ENCODE measurements around the gene MED9. TPM values are rescaled to one million over a fixed set of nuclear protein-coding genes. Genes with fewer than 3 reads are reported as not detected.

MED9 gene
- total RNA-seq, 2 experiments from 2014 or later = 14.9 to 15.0 TPM

GRCh38 chr17:17514993-17515933 lies 38.5 kb downstream of the MED9 start:
- no peak overlapping the region for H3K4me3 Mint-ChIP-seq
- DNase-seq (no peak), ATAC-seq (no peak)
- no peaks in the 10 kb centered on the region for H3K9me3 Mint-ChIP-seq (ENCODE audit: insufficient read depth)
- ChIA-PET CTCF (no interaction called here), POLR2A (no interaction called here)
- H3K4me1 Mint-ChIP-seq (ENCODE audit: low read depth) = peaks cover 12% of the 10 kb centered on the region
- no peaks in the 10 kb centered on the region for H3K36me3 Mint-ChIP-seq (ENCODE audit: low read depth)
- H3K27ac Mint-ChIP-seq = no peak overlapping the region
- no peaks in the 10 kb centered on the region for H3K27me3 Mint-ChIP-seq (ENCODE audit: low read depth)

GRCh38 chr17:17515934-17516930 lies 39.4 kb downstream of the MED9 start:
- DNase-seq = no peak
- Mint-ChIP-seq H3K36me3 (ENCODE audit: low read depth) (no peaks in the 10 kb centered on the region), H3K27ac (no peak overlapping the region), H3K27me3 (ENCODE audit: low read depth) (no peaks in the 10 kb centered on the region), H3K4me3 (no peak overlapping the region), H3K9me3 (ENCODE audit: insufficient read depth) (no peaks in the 10 kb centered on the region), H3K4me1 (ENCODE audit: low read depth) (peaks cover 3% of the 10 kb centered on the region)
- no peak for ATAC-seq
- ChIA-PET POLR2A (no interaction called here), CTCF (no interaction called here)

- peaks cover 2% of the 10 kb centered on the region for H3K4me1 Mint-ChIP-seq (ENCODE audit: low read depth)
- ChIA-PET POLR2A (interaction anchor here (1.2 kb wide), 1 partner anchor 10 kb away, joined by 3 read pairs; no protein-coding TSS in a partner anchor), CTCF (no interaction called here)
- no peaks in the 10 kb centered on the region for H3K27me3 Mint-ChIP-seq (ENCODE audit: low read depth)
- DNase-seq (no peak), ATAC-seq (no peak)
- H3K27ac Mint-ChIP-seq = no peak overlapping the region
- no peaks in the 10 kb centered on the region for H3K9me3 Mint-ChIP-seq (ENCODE audit: insufficient read depth)
- H3K4me3 Mint-ChIP-seq = no peak overlapping the region
- no peaks in the 10 kb centered on the region for H3K36me3 Mint-ChIP-seq (ENCODE audit: low read depth)
Measured at GRCh38 chr17:17516941-17517720, 40.3 kb downstream of the MED9 start.

- Mint-ChIP-seq H3K27ac (no peak overlapping the region), H3K36me3 (ENCODE audit: low read depth) (no peaks in the 10 kb centered on the region), H3K4me3 (no peak overlapping the region), H3K9me3 (ENCODE audit: insufficient read depth) (no peaks in the 10 kb centered on the region), H3K27me3 (ENCODE audit: low read depth) (no peaks in the 10 kb centered on the region), H3K4me1 (ENCODE audit: low read depth) (no peaks in the 10 kb centered on the region)
- CTCF ChIA-PET = interaction anchor here (1.0 kb wide), 1 partner anchor 21 kb away, joined by 3 read pairs; no protein-coding TSS in a partner anchor
- POLR2A ChIA-PET = interaction anchor here (1.2 kb wide), 1 partner anchor 11 kb away, joined by 3 read pairs; no protein-coding TSS in a partner anchor
- no peak for ATAC-seq
- no peak for DNase-seq
Measured at GRCh38 chr17:17518014-17518413, 41.2 kb downstream of the MED9 start.

GRCh38 chr17:17518951-17519350 lies 42.2 kb downstream of the MED9 start:
- ChIA-PET POLR2A (no interaction called here), CTCF (interaction anchor here (1.0 kb wide), 1 partner anchor 22 kb away, joined by 3 read pairs; no protein-coding TSS in a partner anchor)
- Mint-ChIP-seq H3K36me3 (ENCODE audit: low read depth) (no peaks in the 10 kb centered on the region), H3K4me1 (ENCODE audit: low read depth) (no peaks in the 10 kb centered on the region), H3K9me3 (ENCODE audit: insufficient read depth) (no peaks in the 10 kb centered on the region), H3K27ac (no peak overlapping the region), H3K27me3 (ENCODE audit: low read depth) (no peaks in the 10 kb centered on the region), H3K4me3 (no peak overlapping the region)
- no peak for ATAC-seq
- DNase-seq = no peak

- ChIA-PET POLR2A (no interaction called here), CTCF (no interaction called here)
- ATAC-seq (no peak), DNase-seq (no peak)
- no peak overlapping the region for H3K27ac Mint-ChIP-seq
- H3K27me3 Mint-ChIP-seq (ENCODE audit: low read depth) = no peaks in the 10 kb centered on the region
- H3K4me3 Mint-ChIP-seq = no peak overlapping the region
- no peaks in the 10 kb centered on the region for H3K9me3 Mint-ChIP-seq (ENCODE audit: insufficient read depth)
- no peaks in the 10 kb centered on the region for H3K4me1 Mint-ChIP-seq (ENCODE audit: low read depth)
- no peaks in the 10 kb centered on the region for H3K36me3 Mint-ChIP-seq (ENCODE audit: low read depth)
Measured at GRCh38 chr17:17519886-17520285, 43.1 kb downstream of the MED9 start.

- Mint-ChIP-seq H3K4me1 (ENCODE audit: low read depth) (no peaks in the 10 kb centered on the region), H3K27me3 (ENCODE audit: low read depth) (no peaks in the 10 kb centered on the region), H3K36me3 (ENCODE audit: low read depth) (no peaks in the 10 kb centered on the region), H3K27ac (no peak overlapping the region), H3K9me3 (ENCODE audit: insufficient read depth) (no peaks in the 10 kb centered on the region), H3K4me3 (no peak overlapping the region)
- POLR2A ChIA-PET = no interaction called here
- CTCF ChIA-PET = interaction anchor here (1.1 kb wide), 1 partner anchor 48 kb away, joined by 3 read pairs; no protein-coding TSS in a partner anchor
- DNase-seq (no peak), ATAC-seq (no peak)
Measured at GRCh38 chr17:17520599-17521232, 43.9 kb downstream of the MED9 start.

GRCh38 chr17:17523001-17523730 lies 46.4 kb downstream of the MED9 start:
- Mint-ChIP-seq H3K36me3 (ENCODE audit: low read depth) (no peaks in the 10 kb centered on the region), H3K9me3 (ENCODE audit: insufficient read depth) (no peaks in the 10 kb centered on the region), H3K4me3 (no peak overlapping the region), H3K27me3 (ENCODE audit: low read depth) (no peaks in the 10 kb centered on the region), H3K27ac (no peak overlapping the region), H3K4me1 (ENCODE audit: low read depth) (no peaks in the 10 kb centered on the region)
- no peak for DNase-seq
- CTCF ChIA-PET = interaction anchor here (0.6 to 1.2 kb wide), 2 partner anchors 167 to 336 kb away, joined by 3 read pairs; no protein-coding TSS in a partner anchor
- POLR2A ChIA-PET = no interaction called here
- no peak for ATAC-seq

- DNase-seq = no peak
- H3K27ac Mint-ChIP-seq = no peak overlapping the region
- no peaks in the 10 kb centered on the region for H3K4me1 Mint-ChIP-seq (ENCODE audit: low read depth)
- POLR2A ChIA-PET = no interaction called here
- H3K27me3 Mint-ChIP-seq (ENCODE audit: low read depth) = no peaks in the 10 kb centered on the region
- no peak for ATAC-seq
- no peak overlapping the region for H3K4me3 Mint-ChIP-seq
- no peaks in the 10 kb centered on the region for H3K9me3 Mint-ChIP-seq (ENCODE audit: insufficient read depth)
- CTCF ChIA-PET = interaction anchor here (1.2 kb wide), 1 partner anchor 167 kb away, joined by 3 read pairs; no protein-coding TSS in a partner anchor
- H3K36me3 Mint-ChIP-seq (ENCODE audit: low read depth) = no peaks in the 10 kb centered on the region
Measured at GRCh38 chr17:17523731-17524490, 47.1 kb downstream of the MED9 start.

- Mint-ChIP-seq H3K27me3 (ENCODE audit: low read depth) (no peaks in the 10 kb centered on the region), H3K4me1 (ENCODE audit: low read depth) (no peaks in the 10 kb centered on the region), H3K36me3 (ENCODE audit: low read depth) (no peaks in the 10 kb centered on the region), H3K27ac (no peak overlapping the region), H3K4me3 (no peak overlapping the region), H3K9me3 (ENCODE audit: insufficient read depth) (no peaks in the 10 kb centered on the region)
- ATAC-seq (no peak), DNase-seq (no peak)
- ChIA-PET POLR2A (no interaction called here), CTCF (no interaction called here)
Measured at GRCh38 chr17:17525311-17525710, 48.5 kb downstream of the MED9 start.
